HuH-7.5 (cell line): Measurements from ENCODE around the gene RTL10.
"Not testable (repeated sequence)": the region's sequence is repeated elsewhere in the genome, so short reads cannot be mapped to it uniquely, and the experiment has no call there.

Source experiments
- DNase-seq: peaks from one replicate; pipeline ENCODE4 v3.0.0; 2011; ENCODE audit warnings: low spot score

RTL10 gene

GRCh38 chr22:19843857-19844376 is 10.8 kb downstream of the RTL10 start:
- no peak for DNase-seq

GRCh38 chr22:19843107-19843856 is 11.4 kb downstream of the RTL10 start:
- DNase-seq, result no peak

GRCh38 chr22:19842393-19843106 is 12.1 kb downstream of the RTL10 start:
- DNase-seq, result no peak

GRCh38 chr22:19841641-19842392 is 12.9 kb downstream of the RTL10 start:
- DNase-seq, result no peak

GRCh38 chr22:19840955-19841640 is 13.6 kb downstream of the RTL10 start:
- DNase-seq, result no peak

GRCh38 chr22:19840059-19840458 is 14.6 kb downstream of the RTL10 start:
- DNase-seq, result no peak

- no peak for DNase-seq
Measured at GRCh38 chr22:19837915-19838314, 16.8 kb downstream of the RTL10 start.

GRCh38 chr22:19836512-19836911 is 18.2 kb downstream of the RTL10 start:
- no peak for DNase-seq

GRCh38 chr22:19834599-19834998 is 20.1 kb downstream of the RTL10 start:
- no peak for DNase-seq

- not testable (repeated sequence) for DNase-seq
Measured at GRCh38 chr22:19833327-19833726, 21.3 kb downstream of the RTL10 start.

GRCh38 chr22:19832476-19833108 is 22.1 kb downstream of the RTL10 start:
- no peak for DNase-seq

GRCh38 chr22:19831979-19832378 is 22.7 kb downstream of the RTL10 start:
- not testable (repeated sequence) for DNase-seq

- no peak for DNase-seq
Measured at GRCh38 chr22:19831016-19831415, 23.7 kb downstream of the RTL10 start.

GRCh38 chr22:19828035-19828401 is 26.7 kb downstream of the RTL10 start:
- no peak for DNase-seq

GRCh38 chr22:19827341-19828034 is 27.2 kb downstream of the RTL10 start:
- no peak for DNase-seq

- DNase-seq, result no peak
Measured at GRCh38 chr22:19826619-19826950, 28.1 kb downstream of the RTL10 start.

- no peak for DNase-seq
Measured at GRCh38 chr22:19825904-19826618, 28.6 kb downstream of the RTL10 start.

GRCh38 chr22:19824926-19825339 is 29.7 kb downstream of the RTL10 start:
- no peak for DNase-seq

- DNase-seq, result peak; percentile 84
Measured at GRCh38 chr22:19824212-19824925, 30.3 kb downstream of the RTL10 start.

GRCh38 chr22:19823902-19824211 is 30.8 kb downstream of the RTL10 start:
- no peak for DNase-seq
